Mucosa of rectum (tissue), 2 donors: ENCODE measurements around the gene ZNF71.

Experiments
- H3K27ac ChIP-seq, 2 donors: one replicate each; pipeline ENCODE4 v1.7.0; 2013; ENCODE audit warnings: inconsistent platforms in 2 of 2, low read depth in 2 of 2, low read length in 2 of 2
- H3K27me3 ChIP-seq, 2 donors: one replicate each; pipeline ENCODE4 v1.7.0; 2013; ENCODE audit warnings: low read length in 2 of 2; ENCODE audit not compliant: control insufficient read depth in 2 of 2, insufficient read depth in 2 of 2
- H3K36me3 ChIP-seq, 2 donors: one replicate each; pipeline ENCODE4 v1.7.0; 2013; ENCODE audit warnings: low read length in 2 of 2; ENCODE audit not compliant: control insufficient read depth in 2 of 2, insufficient read depth in 2 of 2
- H3K4me1 ChIP-seq, 2 donors: one replicate each; pipeline ENCODE4 v1.7.0; 2013; ENCODE audit warnings: low read length in 2 of 2, mild to moderate bottlenecking in 1 of 2; ENCODE audit not compliant: control insufficient read depth in 2 of 2, insufficient read depth in 2 of 2
- H3K4me3 ChIP-seq, 2 donors: one replicate each; pipeline ENCODE4 v1.7.0; 2013; ENCODE audit warnings: low read length in 2 of 2
- H3K9ac ChIP-seq, 2 donors: one replicate each; pipeline ENCODE4 v1.7.0; 2013; ENCODE audit warnings: low read length in 2 of 2, low read depth in 1 of 2, mild to moderate bottlenecking in 1 of 2
- H3K9me3 ChIP-seq, 2 donors: one replicate each; pipeline ENCODE4 v1.7.0; 2013; ENCODE audit warnings: low read length in 2 of 2; ENCODE audit not compliant: control insufficient read depth in 2 of 2
- donor health status: healthy.
- donor health status: Normal muscosa, but diverticular disease.

The ZNF71 gene

GRCh38 chr19:56617531-56617930 lies 22.4 kb downstream of the ZNF71 start:
- Histone ChIP-seq H3K4me3 (no peak overlapping the region), H3K27ac (no peak overlapping the region), H3K9me3 (peaks cover 26 to 61% of the 10 kb centered on the region in 2 donors), H3K36me3 (peaks cover 15 to 38% of the 10 kb centered on the region in 2 donors), H3K27me3 (no peaks in the 10 kb centered on the region), H3K9ac (no peak overlapping the region), H3K4me1 (no peaks in the 10 kb centered on the region)

GRCh38 chr19:56619121-56619520 lies 24.0 kb downstream of the ZNF71 start:
- Histone ChIP-seq H3K27me3 (no peaks in the 10 kb centered on the region), H3K9me3 (peaks cover 35 to 51% of the 10 kb centered on the region in 2 donors), H3K36me3 (peaks cover 20 to 44% of the 10 kb centered on the region in 2 donors), H3K4me1 (no peaks in the 10 kb centered on the region), H3K4me3 (no peak overlapping the region), H3K9ac (no peak overlapping the region), H3K27ac (no peak overlapping the region)

- H3K27ac ChIP-seq = no peak overlapping the region
- peaks cover 15 to 42% of the 10 kb centered on the region in 2 donors for H3K36me3 ChIP-seq
- H3K9me3 ChIP-seq = peaks cover 22 to 55% of the 10 kb centered on the region in 2 donors
- H3K4me3 ChIP-seq = no peak overlapping the region
- no peaks in the 10 kb centered on the region for H3K27me3 ChIP-seq
- no peak overlapping the region for H3K9ac ChIP-seq
- no peaks in the 10 kb centered on the region for H3K4me1 ChIP-seq
Measured at GRCh38 chr19:56622374-56622773, 27.3 kb downstream of the ZNF71 start.

- H3K27ac ChIP-seq = no peak overlapping the region
- H3K4me3 ChIP-seq = no peak overlapping the region
- no peaks in the 10 kb centered on the region for H3K27me3 ChIP-seq
- no peak overlapping the region for H3K9ac ChIP-seq
- H3K4me1 ChIP-seq = no peaks in the 10 kb centered on the region
- H3K36me3 ChIP-seq = peaks cover 15 to 35% of the 10 kb centered on the region in 2 donors
- peaks cover 22 to 49% of the 10 kb centered on the region in 2 donors for H3K9me3 ChIP-seq
Measured at GRCh38 chr19:56623006-56623405, 27.9 kb downstream of the ZNF71 start.

GRCh38 chr19:56625708-56626107 lies 30.6 kb downstream of the ZNF71 start:
- H3K9me3 ChIP-seq = peaks cover 22 to 42% of the 10 kb centered on the region in 2 donors
- no peaks in the 10 kb centered on the region for H3K27me3 ChIP-seq
- peaks cover 15 to 33% of the 10 kb centered on the region in 2 donors for H3K36me3 ChIP-seq
- no peak overlapping the region for H3K27ac ChIP-seq
- no peak overlapping the region for H3K9ac ChIP-seq
- no peak overlapping the region for H3K4me3 ChIP-seq
- no peaks in the 10 kb centered on the region for H3K4me1 ChIP-seq

- Histone ChIP-seq H3K9me3 (peaks cover 12 to 13% of the 10 kb centered on the region in 2 donors), H3K27ac (no peak overlapping the region), H3K36me3 (no peaks in the 10 kb centered on the region), H3K4me3 (no peak overlapping the region), H3K27me3 (no peaks in the 10 kb centered on the region), H3K9ac (no peak overlapping the region), H3K4me1 (no peaks in the 10 kb centered on the region)
Measured at GRCh38 chr19:56633021-56633420, 37.9 kb downstream of the ZNF71 start.

GRCh38 chr19:56637976-56638555 lies 43.0 kb downstream of the ZNF71 start:
- H3K36me3 ChIP-seq = no peaks in the 10 kb centered on the region
- H3K9ac ChIP-seq = no peak overlapping the region
- H3K27ac ChIP-seq = no peak overlapping the region
- peaks cover 3 to 8% of the 10 kb centered on the region in 2 donors for H3K9me3 ChIP-seq
- H3K27me3 ChIP-seq = no peaks in the 10 kb centered on the region
- no peak overlapping the region for H3K4me3 ChIP-seq
- no peaks in the 10 kb centered on the region for H3K4me1 ChIP-seq

GRCh38 chr19:56639217-56639616 lies 44.1 kb downstream of the ZNF71 start:
- Histone ChIP-seq H3K9ac (no peak overlapping the region), H3K4me3 (no peak overlapping the region)

GRCh38 chr19:56642711-56643459 lies 47.8 kb downstream of the ZNF71 start, which contains the start of gene SMIM17:
Gene SMIM17, plus strand, starts transcription at chr19:56643159. Its CDS starts 2,509 bp downstream, at chr19:56645668.
- Histone ChIP-seq H3K4me3 (no peak within 1 kb of the TSS), H3K36me3 (no peaks in the 10 kb centered on the region), H3K4me1 (no peaks in the 10 kb centered on the region), H3K9me3 (peaks cover 0 to 10% of the 10 kb centered on the region in 2 donors), H3K27me3 (no peaks in the 10 kb centered on the region), H3K9ac (no peak within 1 kb of the TSS), H3K27ac (no peak within 1 kb of the TSS)

More at GRCh38 chr19:56639217-56639616, 44.1 kb downstream of the ZNF71 start:
- Histone ChIP-seq H3K9me3 (peaks cover 5 to 8% of the 10 kb centered on the region in 2 donors), H3K27me3 (no peaks in the 10 kb centered on the region), H3K27ac (no peak overlapping the region), H3K4me1 (no peaks in the 10 kb centered on the region), H3K36me3 (no peaks in the 10 kb centered on the region)

GRCh38 chr19:56643460-56643955 lies 48.4 kb downstream of the ZNF71 start:
- Histone ChIP-seq H3K4me3 (no peak overlapping the region), H3K9me3 (peaks cover 4 to 10% of the 10 kb centered on the region in 2 donors), H3K36me3 (no peaks in the 10 kb centered on the region), H3K27ac (no peak overlapping the region), H3K9ac (no peak overlapping the region), H3K4me1 (no peaks in the 10 kb centered on the region), H3K27me3 (no peaks in the 10 kb centered on the region)
